MM.1S (cell line): ENCODE results near the gene RALGDS.
A peak's percentile ranks its signal among the peaks of the same experiment; 100 is the strongest.

ENCODE experiments used
- DNase-seq: peaks from one replicate; pipeline ENCODE4 v3.0.0-alpha.2; 2015
- H2AFZ ChIP-seq: fragments of 300-600 bp; sonication (generic); 2 replicates; pipeline ENCODE4 v1.6.0; 2016; ENCODE audit warnings: antibody characterized with exemption, low read length
- H3F3A ChIP-seq: fragments of 300-600 bp; sonication (generic); 2 replicates; pipeline ENCODE4 v1.6.1; 2016; ENCODE audit warnings: mild to moderate bottlenecking, antibody characterized with exemption, low read length, moderate library complexity, mixed read lengths; ENCODE audit not compliant: insufficient read depth
- H3K27ac ChIP-seq: fragments of 300-600 bp; sonication (generic); 2 replicates; pipeline ENCODE4 v1.5.1; 2016; ENCODE audit warnings: mild to moderate bottlenecking, low read length
- H3K27me3 ChIP-seq: fragments of 300-600 bp; sonication (generic); replicated peaks from 2 replicates; pipeline ENCODE4 v1.6.0; 2016; ENCODE audit warnings: low read length; ENCODE audit not compliant: insufficient read depth
- H3K36me3 ChIP-seq: fragments of 300-600 bp; sonication (generic); replicated peaks from 2 replicates; pipeline ENCODE4 v1.6.1; 2016; ENCODE audit warnings: mild to moderate bottlenecking, low read length, mixed read lengths; ENCODE audit not compliant: insufficient read depth
- H3K4me1 ChIP-seq: fragments of 300-600 bp; sonication (generic); 2 replicates; pipeline ENCODE4 v1.6.1; 2016; ENCODE audit warnings: low read length, mixed read lengths
- H3K4me2 ChIP-seq: fragments of 300-600 bp; sonication (generic); 2 replicates; pipeline ENCODE4 v1.6.0; 2016; ENCODE audit warnings: low read depth, low read length
- H3K4me3 ChIP-seq: fragments of 300-600 bp; sonication (generic); 2 replicates; pipeline ENCODE4 v1.5.1; 2016; ENCODE audit warnings: low read length, mixed read lengths
- H3K79me2 ChIP-seq: fragments of 300-600 bp; sonication (generic); 2 replicates; pipeline ENCODE4 v1.6.1; 2016; ENCODE audit warnings: mixed run types, low read length, mixed read lengths
- H3K9ac ChIP-seq: fragments of 300-600 bp; sonication (generic); 2 replicates; pipeline ENCODE4 v1.6.1; 2016; ENCODE audit warnings: low read length, mixed read lengths
- H3K9me2 ChIP-seq: fragments of 300-600 bp; sonication (generic); replicated peaks from 2 replicates; pipeline ENCODE4 v1.6.1; 2016; ENCODE audit warnings: mild to moderate bottlenecking, low read length, mixed read lengths; ENCODE audit not compliant: insufficient read depth
- H3K9me3 ChIP-seq: fragments of 300-600 bp; sonication (generic); replicated peaks from 2 replicates; pipeline ENCODE4 v1.6.1; 2016; ENCODE audit warnings: mild to moderate bottlenecking, low read length, mixed read lengths; ENCODE audit not compliant: insufficient read depth
- H4K20me1 ChIP-seq: fragments of 300-600 bp; sonication (generic); 2 replicates; pipeline ENCODE4 v1.6.1; 2016; ENCODE audit warnings: mild to moderate bottlenecking, low read length, moderate library complexity, mixed read lengths; ENCODE audit not compliant: insufficient read depth
- EZH2 ChIP-seq: fragments of 300-600 bp; sonication (generic); optimal IDR thresholded peaks from 2 replicates; pipeline ENCODE3; 2017; ENCODE audit warnings: low read depth, mild to moderate bottlenecking, antibody characterized with exemption, low read length, mixed read lengths
- EZH2phosphoT487 ChIP-seq: fragments of 300-600 bp; sonication (generic); IDR thresholded peaks from 2 replicates; pipeline ENCODE4 v1.6.1; 2018; ENCODE audit warnings: antibody characterized with exemption, low read length
- TF ChIP-seq, protein P1 (sequence below): fragments of 300-600 bp; sonication (generic); IDR thresholded peaks from 2 replicates; pipeline ENCODE4 v1.5.1; 2016; ENCODE audit warnings: antibody characterized with exemption, low read length, mixed read lengths

RALGDS gene

DNA sequence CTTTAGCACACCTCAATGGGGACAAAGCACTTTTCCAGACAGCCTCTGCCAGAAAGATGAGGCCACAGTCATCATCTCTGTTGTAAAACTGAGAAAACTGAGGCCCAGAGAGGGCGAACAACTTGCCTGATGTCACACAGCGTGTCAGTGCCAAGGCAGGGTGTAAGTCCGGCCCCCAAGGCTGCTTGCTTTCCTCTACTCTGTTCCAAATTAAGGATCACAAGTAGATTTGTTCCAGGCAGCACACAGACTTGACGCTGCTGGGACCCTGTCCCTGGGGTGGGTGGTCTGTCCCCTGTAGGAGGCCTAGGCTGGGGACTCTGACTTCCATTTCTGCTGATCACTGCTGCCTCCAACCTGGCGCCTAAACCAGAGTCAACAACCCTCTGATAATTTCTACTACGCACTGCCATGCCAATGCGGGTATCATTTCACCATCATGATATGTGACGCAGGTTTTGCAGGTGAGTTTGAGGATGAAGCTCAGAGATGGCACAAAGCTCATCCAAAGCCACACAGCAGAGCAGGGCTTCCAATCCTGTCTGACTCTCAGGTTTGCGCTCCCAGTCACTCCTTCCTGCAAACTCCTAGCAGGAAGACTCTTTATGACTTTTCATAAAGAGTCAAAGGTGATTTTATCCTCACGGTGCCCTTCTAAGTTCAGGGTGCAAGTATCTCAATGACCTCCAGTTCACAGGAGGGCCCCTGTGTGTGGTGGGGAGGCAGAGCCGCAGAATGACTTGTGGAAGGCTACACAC lies 13.5 kb upstream of the RALGDS start:
- H3K4me2 ChIP-seq = no peak overlapping the region
- no peaks in the 10 kb centered on the region for H4K20me1 ChIP-seq
- no peak overlapping the region for H3K4me3 ChIP-seq
- peaks cover 31% of the 10 kb centered on the region for H3K79me2 ChIP-seq
- peak overlapping the region; percentile 77; the same call in 1 of the 2 replicates for H3K27ac ChIP-seq
- H3F3A ChIP-seq = no peaks in the 10 kb centered on the region
- H3K4me1 ChIP-seq = no peaks in the 10 kb centered on the region; the same call in none of the 2 replicates
- no peaks in the 10 kb centered on the region for H3K36me3 ChIP-seq
- H3K9me3 ChIP-seq = no peaks in the 10 kb centered on the region
- no peak overlapping the region for H2AFZ ChIP-seq
- DNase-seq = no peak
- no peaks in the 10 kb centered on the region for H3K27me3 ChIP-seq
- peak overlapping the region; percentile 50; the same call in 1 of the 2 replicates for H3K9ac ChIP-seq
- no peaks in the 10 kb centered on the region for H3K9me2 ChIP-seq
- no peak for TF ChIP-seq EZH2
- TF ChIP-seq, protein P1, sequence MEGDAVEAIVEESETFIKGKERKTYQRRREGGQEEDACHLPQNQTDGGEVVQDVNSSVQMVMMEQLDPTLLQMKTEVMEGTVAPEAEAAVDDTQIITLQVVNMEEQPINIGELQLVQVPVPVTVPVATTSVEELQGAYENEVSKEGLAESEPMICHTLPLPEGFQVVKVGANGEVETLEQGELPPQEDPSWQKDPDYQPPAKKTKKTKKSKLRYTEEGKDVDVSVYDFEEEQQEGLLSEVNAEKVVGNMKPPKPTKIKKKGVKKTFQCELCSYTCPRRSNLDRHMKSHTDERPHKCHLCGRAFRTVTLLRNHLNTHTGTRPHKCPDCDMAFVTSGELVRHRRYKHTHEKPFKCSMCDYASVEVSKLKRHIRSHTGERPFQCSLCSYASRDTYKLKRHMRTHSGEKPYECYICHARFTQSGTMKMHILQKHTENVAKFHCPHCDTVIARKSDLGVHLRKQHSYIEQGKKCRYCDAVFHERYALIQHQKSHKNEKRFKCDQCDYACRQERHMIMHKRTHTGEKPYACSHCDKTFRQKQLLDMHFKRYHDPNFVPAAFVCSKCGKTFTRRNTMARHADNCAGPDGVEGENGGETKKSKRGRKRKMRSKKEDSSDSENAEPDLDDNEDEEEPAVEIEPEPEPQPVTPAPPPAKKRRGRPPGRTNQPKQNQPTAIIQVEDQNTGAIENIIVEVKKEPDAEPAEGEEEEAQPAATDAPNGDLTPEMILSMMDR = no peak
- no peak for TF ChIP-seq EZH2phosphoT487

DNA sequence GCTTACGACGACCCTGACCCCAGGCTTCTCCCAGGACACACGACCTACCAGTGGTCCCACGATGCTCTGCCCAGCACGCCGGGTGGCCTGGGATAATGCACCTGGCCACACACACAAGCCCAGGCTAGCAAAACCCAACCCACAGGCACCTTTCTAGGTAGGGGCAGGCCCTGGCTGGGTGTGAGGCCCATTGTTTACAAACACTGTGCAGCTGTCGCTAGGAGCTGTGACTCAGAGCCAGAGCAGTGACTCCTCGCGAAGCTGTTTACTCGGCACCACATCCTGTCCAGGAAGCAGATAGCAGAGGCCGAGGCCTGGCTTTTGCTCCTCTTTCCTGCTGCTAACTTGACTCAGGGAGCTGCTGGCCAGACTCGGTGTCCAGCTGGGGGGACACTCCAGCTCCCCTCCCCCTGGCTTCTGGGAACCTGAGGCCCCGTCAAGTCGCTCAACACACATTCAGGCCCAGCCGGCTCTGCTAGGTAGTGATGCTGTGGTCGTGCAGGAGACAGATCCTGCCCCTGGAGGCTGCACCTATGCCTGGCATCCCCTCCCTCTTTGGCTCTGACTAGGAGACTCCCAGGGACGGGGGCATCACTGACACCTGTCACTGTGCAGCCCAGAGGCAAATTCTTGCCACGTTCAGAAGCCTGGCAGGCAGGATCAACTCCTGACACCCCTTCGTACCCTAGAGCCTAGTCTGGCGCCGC lies 12.8 kb upstream of the RALGDS start:
- no peak overlapping the region for H2AFZ ChIP-seq
- H3K27ac ChIP-seq = peak overlapping the region; percentile 77; the same call in 1 of the 2 replicates
- no peaks in the 10 kb centered on the region for H3K27me3 ChIP-seq
- no peaks in the 10 kb centered on the region for H3K9me2 ChIP-seq
- TF ChIP-seq EZH2phosphoT487 (no peak), EZH2 (no peak)
- TF ChIP-seq, protein P1 = no peak
- no peaks in the 10 kb centered on the region for H4K20me1 ChIP-seq
- no peaks in the 10 kb centered on the region for H3K9me3 ChIP-seq
- peak; percentile 61 for DNase-seq
- peaks cover 28% of the 10 kb centered on the region for H3K79me2 ChIP-seq
- H3K9ac ChIP-seq = peak overlapping the region; percentile 50; the same call in 1 of the 2 replicates
- no peaks in the 10 kb centered on the region; the same call in none of the 2 replicates for H3K4me1 ChIP-seq
- H3F3A ChIP-seq = no peaks in the 10 kb centered on the region
- no peaks in the 10 kb centered on the region for H3K36me3 ChIP-seq
- no peak overlapping the region for H3K4me3 ChIP-seq
- no peak overlapping the region for H3K4me2 ChIP-seq

DNA sequence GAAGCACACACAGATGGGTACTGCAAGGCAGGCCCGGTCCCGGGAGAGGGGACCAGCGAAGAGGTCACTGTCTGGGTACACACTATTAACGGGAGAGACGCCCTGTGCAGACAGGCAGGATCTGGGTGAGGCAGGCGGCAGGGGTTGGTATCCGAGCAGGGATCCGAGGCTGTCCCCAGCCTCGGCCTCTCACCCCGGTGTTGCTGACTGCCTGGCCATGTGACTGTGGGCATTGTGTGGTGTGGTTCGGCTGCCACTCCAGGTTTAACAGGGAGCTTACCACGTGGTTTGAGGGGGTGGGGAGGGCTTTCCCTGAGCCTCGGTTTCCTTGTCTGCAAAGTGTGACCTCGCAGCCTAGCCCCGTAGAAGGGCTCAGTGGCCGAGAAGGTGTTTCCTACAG lies 11.1 kb upstream of the RALGDS start:
- Histone ChIP-seq H3K27ac (no peak overlapping the region), H3K4me2 (no peak overlapping the region), H3F3A (no peaks in the 10 kb centered on the region), H3K27me3 (no peaks in the 10 kb centered on the region), H3K9ac (no peak overlapping the region), H4K20me1 (no peaks in the 10 kb centered on the region), H3K79me2 (peaks cover 28% of the 10 kb centered on the region), H2AFZ (no peak overlapping the region), H3K4me3 (no peak overlapping the region), H3K9me2 (no peaks in the 10 kb centered on the region), H3K36me3 (no peaks in the 10 kb centered on the region), H3K4me1 (no peaks in the 10 kb centered on the region; the same call in none of the 2 replicates), H3K9me3 (no peaks in the 10 kb centered on the region)
- no peak for DNase-seq
- TF ChIP-seq, protein P1 = no peak
- no peak for TF ChIP-seq EZH2phosphoT487
- TF ChIP-seq EZH2 = no peak
